ENCODE results near the gene ITIH2. TPM values are rescaled to one million over a fixed set of nuclear protein-coding genes. Genes with fewer than 3 reads are reported as not detected.

ITIH2 gene
- total and polyA plus RNA-seq, 9 of the 15 experiments (the other 6 are each of a cell fraction or from before 2014, with no cell fraction given) = 0.66 TPM; not detected in 8

DNA sequence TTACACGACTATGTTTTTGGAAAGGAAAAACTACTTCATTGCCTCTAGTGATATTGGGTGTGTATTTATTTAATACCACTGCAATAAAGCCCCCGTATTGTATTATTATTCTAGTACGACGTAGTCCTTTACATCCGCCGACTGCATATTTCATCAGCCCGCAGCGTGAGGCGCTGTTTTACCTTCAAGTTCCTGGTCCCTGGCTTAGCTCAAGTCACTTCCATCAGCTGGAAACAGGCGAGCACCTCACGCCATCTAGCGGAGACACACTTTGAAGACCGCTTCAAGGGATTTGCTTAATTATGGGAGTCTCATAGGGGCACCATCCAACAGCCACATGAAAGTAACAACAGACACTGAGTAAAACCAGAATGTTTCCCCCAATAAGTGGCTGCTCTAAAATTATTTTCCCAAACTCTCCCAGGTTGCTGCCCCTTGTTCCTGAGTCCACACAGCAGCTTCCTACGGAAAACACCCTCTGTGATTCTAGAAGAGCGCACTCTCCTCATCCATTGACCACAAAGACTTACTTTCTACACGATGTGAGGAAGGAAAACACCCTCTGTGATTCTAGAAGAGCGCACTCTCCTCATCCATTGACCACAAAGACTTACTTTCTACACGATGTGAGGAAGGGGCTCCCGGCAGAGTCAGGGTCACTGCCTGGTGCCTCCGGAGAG lies 15.7 kb upstream of the ITIH2 start (continued):
- TF ChIP-seq, protein P1, sequence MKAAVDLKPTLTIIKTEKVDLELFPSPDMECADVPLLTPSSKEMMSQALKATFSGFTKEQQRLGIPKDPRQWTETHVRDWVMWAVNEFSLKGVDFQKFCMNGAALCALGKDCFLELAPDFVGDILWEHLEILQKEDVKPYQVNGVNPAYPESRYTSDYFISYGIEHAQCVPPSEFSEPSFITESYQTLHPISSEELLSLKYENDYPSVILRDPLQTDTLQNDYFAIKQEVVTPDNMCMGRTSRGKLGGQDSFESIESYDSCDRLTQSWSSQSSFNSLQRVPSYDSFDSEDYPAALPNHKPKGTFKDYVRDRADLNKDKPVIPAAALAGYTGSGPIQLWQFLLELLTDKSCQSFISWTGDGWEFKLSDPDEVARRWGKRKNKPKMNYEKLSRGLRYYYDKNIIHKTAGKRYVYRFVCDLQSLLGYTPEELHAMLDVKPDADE (conservative IDR thresholded peaks at IDR 0.05; ENCODE audit: control insufficient read depth, low read depth, low read length) = no peak
- TF ChIP-seq CEBPG (CRISPR knock-in tag; IDR thresholded peaks at IDR 0.05) (peak; percentile 83; the same call in 1 of the 2 replicates), CEBPG (tag; conservative IDR thresholded peaks at IDR 0.05 in 1 of 2, IDR thresholded peaks at IDR 0.05 in 1 of 2) (peak; percentile 25 to 42; a peak in 2 of 4 replicates), EP300 (IDR thresholded peaks at IDR 0.05; ENCODE audit: low read length) (peak; percentile 7; the same call in 1 of the 2 replicates), CAMTA2 (CRISPR knock-in tag; conservative IDR thresholded peaks at IDR 0.05) (no peak), KDM1A (IDR thresholded peaks at IDR 0.05) (no peak), MEIS2 (IDR thresholded peaks at IDR 0.05; ENCODE audit: partially characterized antibody) (peak; percentile 4), SMC3 (conservative IDR thresholded peaks at IDR 0.05; ENCODE audit: insufficient read depth, low read depth, low read length) (peak; percentile 91), RAD21 (CRISPR knock-in tag; conservative IDR thresholded peaks at IDR 0.05 in 1 of 2, IDR thresholded peaks at IDR 0.05 in 1 of 2) (peak; percentile 88 to 92), PTRF (tag; IDR thresholded peaks at IDR 0.05) (no peak), XRCC5 (IDR thresholded peaks at IDR 0.05; ENCODE audit: low read depth, low read length) (peak; percentile 64; the same call in 1 of the 2 replicates), STAG1 (CRISPR knock-in tag; IDR thresholded peaks at IDR 0.05; ENCODE audit: borderline replicate concordance) (peak; percentile 63; the same call in 1 of the 2 replicates), ZNF146 (CRISPR knock-in tag; IDR thresholded peaks at IDR 0.05; ENCODE audit: unreplicated experiment) (no peak), DACH1 (IDR thresholded peaks at IDR 0.05; ENCODE audit: partially characterized antibody) (peak; percentile 57)
- TF ChIP-seq, protein P2, sequence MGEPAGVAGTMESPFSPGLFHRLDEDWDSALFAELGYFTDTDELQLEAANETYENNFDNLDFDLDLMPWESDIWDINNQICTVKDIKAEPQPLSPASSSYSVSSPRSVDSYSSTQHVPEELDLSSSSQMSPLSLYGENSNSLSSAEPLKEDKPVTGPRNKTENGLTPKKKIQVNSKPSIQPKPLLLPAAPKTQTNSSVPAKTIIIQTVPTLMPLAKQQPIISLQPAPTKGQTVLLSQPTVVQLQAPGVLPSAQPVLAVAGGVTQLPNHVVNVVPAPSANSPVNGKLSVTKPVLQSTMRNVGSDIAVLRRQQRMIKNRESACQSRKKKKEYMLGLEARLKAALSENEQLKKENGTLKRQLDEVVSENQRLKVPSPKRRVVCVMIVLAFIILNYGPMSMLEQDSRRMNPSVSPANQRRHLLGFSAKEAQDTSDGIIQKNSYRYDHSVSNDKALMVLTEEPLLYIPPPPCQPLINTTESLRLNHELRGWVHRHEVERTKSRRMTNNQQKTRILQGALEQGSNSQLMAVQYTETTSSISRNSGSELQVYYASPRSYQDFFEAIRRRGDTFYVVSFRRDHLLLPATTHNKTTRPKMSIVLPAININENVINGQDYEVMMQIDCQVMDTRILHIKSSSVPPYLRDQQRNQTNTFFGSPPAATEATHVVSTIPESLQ (CRISPR knock-in tag; IDR thresholded peaks at IDR 0.05) = no peak
- TF ChIP-seq, protein P3, sequence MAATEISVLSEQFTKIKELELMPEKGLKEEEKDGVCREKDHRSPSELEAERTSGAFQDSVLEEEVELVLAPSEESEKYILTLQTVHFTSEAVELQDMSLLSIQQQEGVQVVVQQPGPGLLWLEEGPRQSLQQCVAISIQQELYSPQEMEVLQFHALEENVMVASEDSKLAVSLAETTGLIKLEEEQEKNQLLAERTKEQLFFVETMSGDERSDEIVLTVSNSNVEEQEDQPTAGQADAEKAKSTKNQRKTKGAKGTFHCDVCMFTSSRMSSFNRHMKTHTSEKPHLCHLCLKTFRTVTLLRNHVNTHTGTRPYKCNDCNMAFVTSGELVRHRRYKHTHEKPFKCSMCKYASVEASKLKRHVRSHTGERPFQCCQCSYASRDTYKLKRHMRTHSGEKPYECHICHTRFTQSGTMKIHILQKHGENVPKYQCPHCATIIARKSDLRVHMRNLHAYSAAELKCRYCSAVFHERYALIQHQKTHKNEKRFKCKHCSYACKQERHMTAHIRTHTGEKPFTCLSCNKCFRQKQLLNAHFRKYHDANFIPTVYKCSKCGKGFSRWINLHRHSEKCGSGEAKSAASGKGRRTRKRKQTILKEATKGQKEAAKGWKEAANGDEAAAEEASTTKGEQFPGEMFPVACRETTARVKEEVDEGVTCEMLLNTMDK (IDR thresholded peaks at IDR 0.05; ENCODE audit: borderline replicate concordance, insufficient read depth, low read depth, low read length, poor library complexity, severe bottlenecking) = peak; percentile 50
- TF ChIP-seq, protein P4, sequence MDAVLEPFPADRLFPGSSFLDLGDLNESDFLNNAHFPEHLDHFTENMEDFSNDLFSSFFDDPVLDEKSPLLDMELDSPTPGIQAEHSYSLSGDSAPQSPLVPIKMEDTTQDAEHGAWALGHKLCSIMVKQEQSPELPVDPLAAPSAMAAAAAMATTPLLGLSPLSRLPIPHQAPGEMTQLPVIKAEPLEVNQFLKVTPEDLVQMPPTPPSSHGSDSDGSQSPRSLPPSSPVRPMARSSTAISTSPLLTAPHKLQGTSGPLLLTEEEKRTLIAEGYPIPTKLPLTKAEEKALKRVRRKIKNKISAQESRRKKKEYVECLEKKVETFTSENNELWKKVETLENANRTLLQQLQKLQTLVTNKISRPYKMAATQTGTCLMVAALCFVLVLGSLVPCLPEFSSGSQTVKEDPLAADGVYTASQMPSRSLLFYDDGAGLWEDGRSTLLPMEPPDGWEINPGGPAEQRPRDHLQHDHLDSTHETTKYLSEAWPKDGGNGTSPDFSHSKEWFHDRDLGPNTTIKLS (IDR thresholded peaks at IDR 0.05; ENCODE audit: borderline replicate concordance, low read depth) = no peak
- TF ChIP-seq, protein P5, sequence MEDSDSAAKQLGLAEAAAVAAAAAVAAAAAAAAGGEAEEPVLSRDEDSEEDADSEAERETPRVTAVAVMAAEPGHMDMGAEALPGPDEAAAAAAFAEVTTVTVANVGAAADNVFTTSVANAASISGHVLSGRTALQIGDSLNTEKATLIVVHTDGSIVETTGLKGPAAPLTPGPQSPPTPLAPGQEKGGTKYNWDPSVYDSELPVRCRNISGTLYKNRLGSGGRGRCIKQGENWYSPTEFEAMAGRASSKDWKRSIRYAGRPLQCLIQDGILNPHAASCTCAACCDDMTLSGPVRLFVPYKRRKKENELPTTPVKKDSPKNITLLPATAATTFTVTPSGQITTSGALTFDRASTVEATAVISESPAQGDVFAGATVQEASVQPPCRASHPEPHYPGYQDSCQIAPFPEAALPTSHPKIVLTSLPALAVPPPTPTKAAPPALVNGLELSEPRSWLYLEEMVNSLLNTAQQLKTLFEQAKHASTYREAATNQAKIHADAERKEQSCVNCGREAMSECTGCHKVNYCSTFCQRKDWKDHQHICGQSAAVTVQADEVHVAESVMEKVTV (CRISPR knock-in tag; IDR thresholded peaks at IDR 0.05) = peak; percentile 91

All from K562 (cell line).